SK-N-SH (cell line): ENCODE data around the gene DCXR. TPM values are rescaled to one million over a fixed set of nuclear protein-coding genes. Genes with fewer than 3 reads are reported as not detected.

Source experiments
- CTCF ChIA-PET: fragments of 300-600, 350-600 bp; formaldehyde crosslinking; extraction: SDS; loops from one replicate; lab custom pipeline; 2021; lab: Yijun Ruan, JAX
- POLR2A ChIA-PET: fragments of 350-600 bp; sonication (Branson Sonifier 250); formaldehyde crosslinking; extraction: SDS; loops from one replicate; lab custom pipeline; 2020; ENCODE audit warnings: antibody characterized with exemption, inconsistent platforms; lab: Yijun Ruan, JAX
- DNase-seq: peaks from one replicate; pipeline ENCODE4 v3.0.0; 2012
- H2AFZ ChIP-seq: fragments of 200-600 bp; sonication (generic); 2 replicates; pipeline ENCODE4 v1.8.1; 2016; ENCODE audit warnings: antibody characterized with exemption, mild to moderate bottlenecking, low read depth
- H3F3A ChIP-seq: fragments of 200-600 bp; sonication (generic); replicated peaks from 2 replicates; pipeline ENCODE3; 2016; ENCODE audit warnings: antibody characterized with exemption, mild to moderate bottlenecking; ENCODE audit not compliant: insufficient read depth
- H3K27ac ChIP-seq, 2 experiments: fragments of 200-500 bp in 1 of 2; fragments of 200-600 bp in 1 of 2; sonication (Bioruptor generic) in 1 of 2; sonication (generic), shearing (Covaris generic) in 1 of 2; 2 replicates each; pipeline versions ENCODE4 v1.5.1 to v1.6.1; 2014 to 2016; ENCODE audit warnings: low read depth in 2 of 2, inconsistent platforms in 1 of 2, low read length in 1 of 2, mild to moderate bottlenecking in 1 of 2, mixed read lengths in 1 of 2
- H3K27me3 ChIP-seq: fragments of 200-600 bp; sonication (generic), shearing (Covaris generic); 2 replicates; pipeline ENCODE4 v1.6.1; 2016; ENCODE audit warnings: mixed run types; ENCODE audit not compliant: insufficient read depth
- H3K36me3 ChIP-seq, 2 experiments: fragments of 200-500 bp in 1 of 2; fragments of 200-600 bp in 1 of 2; sonication (Bioruptor generic) in 1 of 2; sonication (generic) in 1 of 2; replicated peaks in 1 of 2; 2 replicates each; pipeline versions ENCODE3 to v1.5.1; 2014 to 2016; ENCODE audit warnings: low read length in 1 of 2, mild to moderate bottlenecking in 1 of 2; ENCODE audit not compliant: insufficient read depth in 2 of 2, control insufficient read depth in 1 of 2
- H3K4me1 ChIP-seq, 2 experiments: fragments of 200-500 bp in 1 of 2; fragments of 200-600 bp in 1 of 2; sonication (Bioruptor generic) in 1 of 2; sonication (generic), shearing (Covaris generic) in 1 of 2; 2 replicates each; pipeline versions ENCODE4 v1.5.1 to v1.6.1; 2014 to 2016; ENCODE audit warnings: low read depth in 1 of 2, low read length in 1 of 2, mixed run types in 1 of 2; ENCODE audit not compliant: insufficient read depth in 2 of 2, control insufficient read depth in 1 of 2
- H3K4me2 ChIP-seq: fragments of 200-600 bp; sonication (generic), shearing (Covaris generic); 2 replicates; pipeline ENCODE4 v1.6.1; 2017; ENCODE audit warnings: mixed run types
- H3K4me3 ChIP-seq, 2 experiments: fragments of 200-500 bp in 1 of 2; fragments of 200-600 bp in 1 of 2; sonication (Bioruptor generic) in 1 of 2; sonication (generic), shearing (Covaris generic) in 1 of 2; 2 replicates each; pipeline versions ENCODE4 v1.5.1 to v1.8.1; 2014 to 2016; ENCODE audit warnings: low read depth in 2 of 2, inconsistent platforms in 1 of 2, low read length in 1 of 2, mild to moderate bottlenecking in 1 of 2, mixed read lengths in 1 of 2, moderate library complexity in 1 of 2
- H3K79me2 ChIP-seq: fragments of 200-600 bp; sonication (generic); 2 replicates; pipeline ENCODE4 v1.8.1; 2017; ENCODE audit warnings: mild to moderate bottlenecking; ENCODE audit not compliant: insufficient read depth
- H3K9ac ChIP-seq: fragments of 200-600 bp; sonication (generic); 2 replicates; pipeline ENCODE4 v1.6.1; 2017; ENCODE audit warnings: mixed run types
- H3K9me2 ChIP-seq: fragments of 200-600 bp; sonication (generic); 2 replicates; pipeline ENCODE4 v1.6.1; 2017; ENCODE audit warnings: mixed run types
- H3K9me3 ChIP-seq: fragments of 200-600 bp; sonication (generic); 2 replicates; pipeline ENCODE4 v1.6.1; 2017; ENCODE audit warnings: mixed run types, mild to moderate bottlenecking, moderate library complexity
- H4K20me1 ChIP-seq: fragments of 200-600 bp; sonication (generic); 2 replicates; pipeline ENCODE4 v1.6.1; 2017; ENCODE audit warnings: mild to moderate bottlenecking, mixed run types; ENCODE audit not compliant: insufficient read depth
- FOSL2 ChIP-seq: IDR thresholded peaks from 2 replicates; pipeline ENCODE4 v1.4.0; 2012; ENCODE audit warnings: low read depth, mild to moderate bottlenecking, moderate library complexity, borderline replicate concordance
- FOXJ3 ChIP-seq: sonication (generic); formaldehyde crosslinking; IDR thresholded peaks from 2 replicates; pipeline ENCODE4 v1.5.1; 2020; ENCODE audit warnings: mild to moderate bottlenecking, missing genetic modification reagents
- MAX ChIP-seq: IDR thresholded peaks from 2 replicates; pipeline ENCODE4 v1.4.0; 2012; ENCODE audit warnings: low read depth
- RCOR1 ChIP-seq: fragments of 150-350 bp; IDR thresholded peaks from 2 replicates; pipeline ENCODE4 v1.6.1; 2017; ENCODE audit warnings: antibody characterized with exemption, low read length
- RFX5 ChIP-seq: IDR thresholded peaks from 2 replicates; pipeline ENCODE4 v1.6.1; 2012; ENCODE audit warnings: mild to moderate bottlenecking, improper control_type of control experiment, low read length
- TCF12 ChIP-seq: IDR thresholded peaks from 2 replicates; pipeline ENCODE4 v1.4.0; 2012
- TEAD4 ChIP-seq: IDR thresholded peaks from 2 replicates; pipeline ENCODE4 v1.4.0; 2012; ENCODE audit warnings: mild to moderate bottlenecking, borderline replicate concordance; ENCODE audit not compliant: insufficient read depth
- WGBS: methylation state at CpG from one replicate; pipeline ENCODE4 v1.1.6; 2017; ENCODE audit warnings: low lambda C conversion rate; 5-methylcytosine and 5-hydroxymethylcytosine counted together
- polyA plus RNA-seq, 3 experiments: library from polyadenylated mRNA; depleted of rRNA; stranded (reverse); fragments of >200 nt; gene quantifications; 2 replicates each; pipeline ENCODE4 v1.2.3, GENCODE V29; 2012

DCXR gene
- polyA plus RNA-seq, 1 of the 3 experiments (the other 2 are of a cell fraction): 190 TPM

GRCh38 chr17:82055023-82055964 lies 17.8 kb upstream of the DCXR start:
- ChIA-PET POLR2A (interaction anchor here (1.0 to 1.6 kb wide), 3 partner anchors 8 to 43 kb away, joined by 3 to 4 read pairs (median 4); partner anchors contain the start of gene FASN), CTCF (interaction anchor here (0.8 to 5.1 kb wide), 9 partner anchors 10 to 98 kb away, joined by 3 to 24 read pairs (median 3); partner anchors contain the start of genes CENPX, DCXR and DUS1L)
- no peak for DNase-seq

GRCh38 chr17:82054351-82055022 lies 17.0 kb upstream of the DCXR start:
- DNase-seq: no peak
- Histone ChIP-seq H3K9me2 (no peaks in the 10 kb centered on the region), H3K4me2 (no peak overlapping the region), H3K4me1 (peaks cover 0 to 30% of the 10 kb centered on the region in 2 experiments; a peak in 2 of 4 replicates), H3K27ac (no peak overlapping the region; a peak in 1 of 4 replicates), H3K9ac (no peak overlapping the region), H3K4me3 (no peak overlapping the region), H3K36me3 (peaks cover 29 to 72% of the 10 kb centered on the region in 2 experiments), H4K20me1 (peaks cover 14% of the 10 kb centered on the region; the same call in 1 of the 2 replicates), H3K79me2 (peaks cover 49% of the 10 kb centered on the region), H3K27me3 (no peaks in the 10 kb centered on the region), H2AFZ (no peak overlapping the region), H3K9me3 (no peaks in the 10 kb centered on the region), H3F3A (peaks cover 20% of the 10 kb centered on the region)
- ChIA-PET POLR2A (interaction anchor here (1.0 to 1.6 kb wide), 2 partner anchors 9 to 44 kb away, joined by 4 read pairs; partner anchors contain the start of gene FASN), CTCF (interaction anchor here (0.8 to 5.1 kb wide), 10 partner anchors 15 to 100 kb away, joined by 3 to 24 read pairs (median 3); partner anchors contain the start of gene DCXR)
- no peak for TF ChIP-seq RCOR1
- WGBS: 93% methylated on average over 28 of the region's 38 CpGs

More at GRCh38 chr17:82055023-82055964, 17.8 kb upstream of the DCXR start:
- H3K9ac ChIP-seq: no peak overlapping the region
- peaks cover 14% of the 10 kb centered on the region; the same call in 1 of the 2 replicates for H4K20me1 ChIP-seq
- H3K36me3 ChIP-seq: peaks cover 30 to 72% of the 10 kb centered on the region in 2 experiments
- H3F3A ChIP-seq: peaks cover 27% of the 10 kb centered on the region
- 95% methylated on average over 19 of the region's 26 CpGs for WGBS
- H3K27ac ChIP-seq: no peak overlapping the region; a peak in 1 of 4 replicates
- peaks cover 0 to 25% of the 10 kb centered on the region in 2 experiments; a peak in 2 of 4 replicates for H3K4me1 ChIP-seq
- H3K9me3 ChIP-seq: no peaks in the 10 kb centered on the region
- no peak overlapping the region for H2AFZ ChIP-seq
- H3K9me2 ChIP-seq: no peaks in the 10 kb centered on the region
- H3K79me2 ChIP-seq: peaks cover 48% of the 10 kb centered on the region
- no peak overlapping the region for H3K4me2 ChIP-seq
- H3K27me3 ChIP-seq: no peaks in the 10 kb centered on the region
- TF ChIP-seq RFX5: no peak
- no peak for TF ChIP-seq FOSL2
- no peak for TF ChIP-seq FOXJ3
- TF ChIP-seq TEAD4: no peak
- no peak for TF ChIP-seq MAX
- no peak for TF ChIP-seq TCF12
- H3K4me3 ChIP-seq: no peak overlapping the region
